ENCODE results near the gene ARHGEF2.

GRCh38 chr1:155983191-155984024 is 5.1 kb upstream of the ARHGEF2 start:
- TF ChIP-seq CTCF (conservative IDR thresholded peaks at IDR 0.05; ENCODE audit: low read length) = peak; percentile 33; the same call in 1 of the 2 replicates
- no peak for TF ChIP-seq EZH2phosphoT487 (IDR thresholded peaks at IDR 0.05; ENCODE audit: borderline replicate concordance)
